ENCODE data around the gene GRM7.

GRM7 gene

GRCh38 chr3:7607083-7607482, 746.2 kb downstream of the GRM7 start:
- no peak for DNase-seq

- no peak for DNase-seq
These were observed 746.8 kb downstream of the GRM7 start for GRCh38 chr3:7607676-7608075.

GRCh38 chr3:7610634-7611033, 749.7 kb downstream of the GRM7 start:
- no peak for DNase-seq

- no peak for DNase-seq
These were observed 754.1 kb downstream of the GRM7 start for GRCh38 chr3:7615043-7615442.

GRCh38 chr3:7618606-7619005, 757.7 kb downstream of the GRM7 start:
- no peak for DNase-seq

- DNase-seq, result no peak
These were observed 759.5 kb downstream of the GRM7 start for GRCh38 chr3:7620401-7620800.

- DNase-seq, result no peak
These were observed 760.2 kb downstream of the GRM7 start for GRCh38 chr3:7621046-7621630.

GRCh38 chr3:7621651-7622050, 760.7 kb downstream of the GRM7 start:
- no peak for DNase-seq

- no peak for DNase-seq
These were observed 764.1 kb downstream of the GRM7 start for GRCh38 chr3:7625021-7625420.

GRCh38 chr3:7630351-7630911, 769.5 kb downstream of the GRM7 start:
- DNase-seq, result no peak

- no peak for DNase-seq
These were observed 770.0 kb downstream of the GRM7 start for GRCh38 chr3:7630925-7631324.

- no peak for DNase-seq
These were observed 771.4 kb downstream of the GRM7 start for GRCh38 chr3:7632305-7632704.

- no peak for DNase-seq
These were observed 776.8 kb downstream of the GRM7 start for GRCh38 chr3:7637694-7638093.

GRCh38 chr3:7638103-7638502, 777.2 kb downstream of the GRM7 start:
- DNase-seq, result no peak

GRCh38 chr3:7640787-7641186, 779.9 kb downstream of the GRM7 start:
- no peak for DNase-seq

- no peak for DNase-seq
These were observed 785.9 kb downstream of the GRM7 start for GRCh38 chr3:7646851-7647250.

- DNase-seq, result no peak
These were observed 789.6 kb downstream of the GRM7 start for GRCh38 chr3:7650466-7650865.

GRCh38 chr3:7651274-7651673, 790.4 kb downstream of the GRM7 start:
- DNase-seq, result no peak

- no peak for DNase-seq
These were observed 796.5 kb downstream of the GRM7 start for GRCh38 chr3:7657214-7658112.

GRCh38 chr3:7658294-7658693, 797.4 kb downstream of the GRM7 start:
- no peak for DNase-seq

GRCh38 chr3:7659079-7659478, 798.2 kb downstream of the GRM7 start:
- DNase-seq, result no peak

- DNase-seq, result no peak
These were observed 802.9 kb downstream of the GRM7 start for GRCh38 chr3:7663771-7664170.

GRCh38 chr3:7667774-7668173, 806.9 kb downstream of the GRM7 start:
- no peak for DNase-seq

- no peak for DNase-seq
These were observed 808.7 kb downstream of the GRM7 start for GRCh38 chr3:7669641-7670040.
